ENCODE measurements around the gene EGFR.

The EGFR gene

DNA sequence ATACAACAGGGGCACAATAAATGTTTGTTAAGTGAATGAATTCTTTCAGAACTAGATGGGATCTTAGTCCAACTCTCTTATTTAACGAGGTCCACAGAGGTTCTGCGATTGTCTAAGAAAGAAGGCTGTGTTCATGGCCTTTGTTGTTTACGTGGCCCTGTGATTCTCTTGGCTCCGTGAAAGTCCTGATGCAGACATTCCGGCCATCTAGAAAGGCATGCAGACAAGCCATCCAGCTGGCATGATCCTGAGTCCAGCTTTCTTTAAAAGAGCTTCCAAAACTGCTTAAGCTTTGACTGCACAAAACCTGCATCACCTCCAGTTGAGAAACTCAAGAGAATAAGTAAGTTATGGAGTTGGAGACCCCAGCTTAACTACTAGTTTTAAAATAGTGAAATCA lies 26.0 kb downstream of the EGFR start:
- no peak overlapping the region for H3K4me3 ChIP-seq (ENCODE audit: low read length)
- H3K27ac ChIP-seq (ENCODE audit: low read length) = no peak overlapping the region
- no peaks in the 10 kb centered on the region for H3K9me3 ChIP-seq (ENCODE audit: control insufficient read depth, low read depth, low read length)
- H3K27me3 ChIP-seq (ENCODE audit: control insufficient read depth, insufficient read depth, low read length) = no peaks in the 10 kb centered on the region
- H3K4me1 ChIP-seq (ENCODE audit: control insufficient read depth, low read depth, low read length) = no peaks in the 10 kb centered on the region
- no peak overlapping the region for H3K9ac ChIP-seq (ENCODE audit: low read length)
- no peaks in the 10 kb centered on the region for H3K36me3 ChIP-seq (ENCODE audit: control insufficient read depth, low read depth, low read length)

DNA sequence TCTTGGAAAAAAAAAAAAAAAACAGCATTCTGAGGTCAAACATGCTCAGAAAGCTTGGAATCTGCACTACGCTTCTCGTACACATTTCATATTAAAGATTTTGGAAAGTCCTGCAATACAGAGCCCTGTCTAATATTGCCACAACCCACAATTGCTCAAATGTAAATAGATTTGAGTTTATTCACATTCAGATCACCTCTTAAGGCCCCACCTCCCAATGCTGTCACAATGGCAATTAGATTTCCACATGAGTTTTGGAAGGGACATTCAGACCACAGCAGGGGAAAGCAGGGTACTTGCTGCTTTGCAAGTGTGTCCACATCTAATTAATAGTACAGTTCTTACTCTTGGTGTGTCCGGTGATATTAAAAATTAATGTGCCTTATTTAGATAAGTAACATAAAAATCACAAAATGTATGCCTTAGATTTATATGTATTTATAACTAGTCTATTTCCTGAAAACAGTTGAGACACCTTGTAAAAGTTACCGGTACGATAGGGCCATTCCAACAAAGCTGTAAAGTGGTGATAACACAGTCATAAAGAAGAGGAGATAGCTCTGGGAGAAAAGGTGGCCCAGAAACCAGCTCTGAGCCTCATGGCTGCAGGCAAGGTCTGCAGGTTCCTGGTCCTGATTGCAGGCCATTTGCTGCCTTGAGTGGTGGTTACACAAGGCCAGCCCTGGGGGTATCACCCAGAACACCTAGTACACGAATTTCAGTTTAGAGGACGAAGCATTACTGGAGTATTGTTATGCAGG lies 27.9 kb downstream of the EGFR start:
- Histone ChIP-seq H3K4me1 (ENCODE audit: control insufficient read depth, low read depth, low read length) (no peaks in the 10 kb centered on the region), H3K9ac (ENCODE audit: low read length) (no peak overlapping the region), H3K9me3 (ENCODE audit: control insufficient read depth, low read depth, low read length) (no peaks in the 10 kb centered on the region), H3K27me3 (ENCODE audit: control insufficient read depth, insufficient read depth, low read length) (no peaks in the 10 kb centered on the region), H3K27ac (ENCODE audit: low read length) (no peak overlapping the region), H3K4me3 (ENCODE audit: low read length) (no peak overlapping the region), H3K36me3 (ENCODE audit: control insufficient read depth, low read depth, low read length) (no peaks in the 10 kb centered on the region)

DNA sequence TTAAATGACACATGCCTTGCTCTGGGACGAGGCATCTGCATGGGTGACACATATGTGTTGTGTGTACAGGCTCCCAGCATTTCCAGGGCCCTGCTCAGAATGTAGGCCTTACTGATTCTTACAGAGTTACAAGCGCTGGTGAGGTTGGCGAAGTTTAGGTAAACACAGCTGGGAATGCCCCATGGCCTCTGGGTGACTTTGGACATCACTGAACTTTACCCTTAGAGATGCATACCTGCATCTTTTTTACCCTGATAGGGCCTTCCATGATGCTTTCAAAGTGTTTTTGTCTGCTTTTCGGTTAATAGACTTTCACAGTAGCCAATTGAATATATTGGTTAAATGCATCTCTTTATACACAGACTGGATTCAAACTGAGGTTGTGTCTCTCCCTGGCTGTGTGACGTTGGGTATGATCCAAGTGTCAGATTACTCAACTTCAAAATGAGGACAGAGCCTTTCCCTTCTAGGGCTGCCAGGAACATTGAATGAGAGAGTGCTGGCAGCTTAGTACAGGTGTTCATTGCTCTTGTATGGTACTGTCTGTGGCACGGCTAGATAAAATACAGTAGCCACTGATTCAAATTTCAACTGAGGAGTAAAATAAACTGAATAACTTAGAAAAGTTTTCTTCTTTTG lies 29.5 kb downstream of the EGFR start:
- Histone ChIP-seq H3K27me3 (ENCODE audit: control insufficient read depth, insufficient read depth, low read length) (no peaks in the 10 kb centered on the region), H3K4me1 (ENCODE audit: control insufficient read depth, low read depth, low read length) (no peaks in the 10 kb centered on the region), H3K9ac (ENCODE audit: low read length) (no peak overlapping the region), H3K36me3 (ENCODE audit: control insufficient read depth, low read depth, low read length) (no peaks in the 10 kb centered on the region), H3K4me3 (ENCODE audit: low read length) (no peak overlapping the region), H3K27ac (ENCODE audit: low read length) (no peak overlapping the region), H3K9me3 (ENCODE audit: control insufficient read depth, low read depth, low read length) (no peaks in the 10 kb centered on the region)

DNA sequence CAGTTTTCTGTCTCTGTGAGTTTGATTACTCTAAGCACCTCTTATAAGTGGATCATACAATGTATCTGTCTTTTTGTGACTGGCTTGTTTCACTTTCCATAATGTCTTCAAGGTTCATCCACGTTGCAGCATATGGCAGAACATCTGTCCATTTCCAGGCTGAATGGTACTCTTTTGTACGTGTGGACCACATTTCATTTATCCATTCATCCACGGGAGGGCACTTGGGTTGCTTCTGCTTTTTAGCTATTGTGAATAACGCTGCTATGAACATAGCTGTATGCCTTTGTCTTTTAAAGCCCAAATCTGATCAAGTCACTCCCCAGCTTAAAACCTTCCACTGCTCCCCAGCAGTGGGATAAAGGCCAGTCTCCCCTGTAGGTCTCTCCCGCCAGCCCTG lies 31.5 kb downstream of the EGFR start:
- Histone ChIP-seq H3K9me3 (ENCODE audit: control insufficient read depth, low read depth, low read length) (no peaks in the 10 kb centered on the region), H3K4me3 (ENCODE audit: low read length) (no peak overlapping the region), H3K27me3 (ENCODE audit: control insufficient read depth, insufficient read depth, low read length) (no peaks in the 10 kb centered on the region), H3K4me1 (ENCODE audit: control insufficient read depth, low read depth, low read length) (no peaks in the 10 kb centered on the region), H3K9ac (ENCODE audit: low read length) (no peak overlapping the region), H3K36me3 (ENCODE audit: control insufficient read depth, low read depth, low read length) (no peaks in the 10 kb centered on the region), H3K27ac (ENCODE audit: low read length) (no peak overlapping the region)

- no peak overlapping the region for H3K27ac ChIP-seq (ENCODE audit: low read length)
- no peaks in the 10 kb centered on the region for H3K27me3 ChIP-seq (ENCODE audit: control insufficient read depth, insufficient read depth, low read length)
- no peaks in the 10 kb centered on the region for H3K9me3 ChIP-seq (ENCODE audit: control insufficient read depth, low read depth, low read length)
- H3K9ac ChIP-seq (ENCODE audit: low read length) = no peak overlapping the region
- no peaks in the 10 kb centered on the region for H3K4me1 ChIP-seq (ENCODE audit: control insufficient read depth, low read depth, low read length)
- H3K36me3 ChIP-seq (ENCODE audit: control insufficient read depth, low read depth, low read length) = no peaks in the 10 kb centered on the region
- no peak overlapping the region for H3K4me3 ChIP-seq (ENCODE audit: low read length)
These were observed 33.3 kb downstream of the EGFR start for GRCh38 chr7:55052081-55052480.

- no peak overlapping the region for H3K27ac ChIP-seq (ENCODE audit: low read length)
- no peak overlapping the region for H3K4me3 ChIP-seq (ENCODE audit: low read length)
- H3K4me1 ChIP-seq (ENCODE audit: control insufficient read depth, low read depth, low read length) = no peaks in the 10 kb centered on the region
- no peaks in the 10 kb centered on the region for H3K9me3 ChIP-seq (ENCODE audit: control insufficient read depth, low read depth, low read length)
- no peak overlapping the region for H3K9ac ChIP-seq (ENCODE audit: low read length)
- H3K36me3 ChIP-seq (ENCODE audit: control insufficient read depth, low read depth, low read length) = no peaks in the 10 kb centered on the region
- H3K27me3 ChIP-seq (ENCODE audit: control insufficient read depth, insufficient read depth, low read length) = no peaks in the 10 kb centered on the region
These were observed 34.1 kb downstream of the EGFR start for GRCh38 chr7:55052741-55053427.

- no peaks in the 10 kb centered on the region for H3K9me3 ChIP-seq (ENCODE audit: control insufficient read depth, low read depth, low read length)
- no peak overlapping the region for H3K4me3 ChIP-seq (ENCODE audit: low read length)
- no peak overlapping the region for H3K27ac ChIP-seq (ENCODE audit: low read length)
- no peaks in the 10 kb centered on the region for H3K36me3 ChIP-seq (ENCODE audit: control insufficient read depth, low read depth, low read length)
- H3K4me1 ChIP-seq (ENCODE audit: control insufficient read depth, low read depth, low read length) = no peaks in the 10 kb centered on the region
- no peak overlapping the region for H3K9ac ChIP-seq (ENCODE audit: low read length)
- no peaks in the 10 kb centered on the region for H3K27me3 ChIP-seq (ENCODE audit: control insufficient read depth, insufficient read depth, low read length)
These were observed 35.1 kb downstream of the EGFR start for GRCh38 chr7:55053651-55054571.

DNA sequence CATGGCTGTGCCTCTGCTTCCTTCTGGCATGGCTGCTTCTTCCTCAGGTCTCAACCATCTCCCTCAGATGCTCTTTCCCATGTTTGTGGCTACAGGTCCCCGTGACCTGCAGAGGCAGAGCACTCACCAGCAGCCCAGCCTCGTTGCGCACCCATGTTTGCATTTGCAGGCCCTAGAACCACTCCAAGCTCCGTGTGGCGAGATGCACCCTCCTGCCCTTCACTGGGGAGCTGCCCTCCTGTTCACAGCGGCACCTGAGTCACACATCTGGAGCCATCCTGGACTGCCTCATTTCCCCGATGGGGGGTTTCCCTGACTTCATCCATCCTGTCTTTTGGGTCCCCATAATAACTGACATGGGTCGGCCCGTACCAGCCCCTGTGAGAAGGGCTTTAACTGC lies 35.9 kb downstream of the EGFR start:
- no peak overlapping the region for H3K27ac ChIP-seq (ENCODE audit: low read length)
- no peaks in the 10 kb centered on the region for H3K27me3 ChIP-seq (ENCODE audit: control insufficient read depth, insufficient read depth, low read length)
- H3K36me3 ChIP-seq (ENCODE audit: control insufficient read depth, low read depth, low read length) = no peaks in the 10 kb centered on the region
- H3K9ac ChIP-seq (ENCODE audit: low read length) = no peak overlapping the region
- no peak overlapping the region for H3K4me3 ChIP-seq (ENCODE audit: low read length)
- H3K4me1 ChIP-seq (ENCODE audit: control insufficient read depth, low read depth, low read length) = no peaks in the 10 kb centered on the region
- H3K9me3 ChIP-seq (ENCODE audit: control insufficient read depth, low read depth, low read length) = no peaks in the 10 kb centered on the region

DNA sequence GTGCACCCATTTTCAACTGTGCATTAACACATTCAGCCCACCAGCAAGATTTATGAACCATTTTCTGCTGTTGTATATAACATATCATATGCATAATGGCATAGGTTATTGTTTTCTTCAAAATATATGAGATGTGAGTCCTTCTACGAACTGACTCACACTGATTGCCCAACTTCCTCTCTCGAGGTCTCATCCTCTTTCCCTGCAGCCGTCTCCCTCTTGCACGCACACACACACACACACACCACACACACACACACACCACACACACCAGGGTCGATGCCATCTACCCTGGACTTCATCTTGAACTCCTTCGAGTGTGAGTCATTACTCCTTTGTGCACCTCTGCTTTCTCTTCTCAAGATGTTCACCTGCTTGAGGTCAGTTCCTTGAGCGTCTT lies 36.7 kb downstream of the EGFR start:
- H3K36me3 ChIP-seq (ENCODE audit: control insufficient read depth, low read depth, low read length) = no peaks in the 10 kb centered on the region
- no peaks in the 10 kb centered on the region for H3K4me1 ChIP-seq (ENCODE audit: control insufficient read depth, low read depth, low read length)
- no peaks in the 10 kb centered on the region for H3K9me3 ChIP-seq (ENCODE audit: control insufficient read depth, low read depth, low read length)
- H3K27me3 ChIP-seq (ENCODE audit: control insufficient read depth, insufficient read depth, low read length) = no peaks in the 10 kb centered on the region
- no peak overlapping the region for H3K9ac ChIP-seq (ENCODE audit: low read length)
- H3K4me3 ChIP-seq (ENCODE audit: low read length) = no peak overlapping the region
- no peak overlapping the region for H3K27ac ChIP-seq (ENCODE audit: low read length)

GRCh38 chr7:55056068-55056467 lies 37.3 kb downstream of the EGFR start:
- Histone ChIP-seq H3K27ac (ENCODE audit: low read length) (no peak overlapping the region), H3K4me3 (ENCODE audit: low read length) (no peak overlapping the region), H3K9me3 (ENCODE audit: control insufficient read depth, low read depth, low read length) (no peaks in the 10 kb centered on the region), H3K36me3 (ENCODE audit: control insufficient read depth, low read depth, low read length) (no peaks in the 10 kb centered on the region), H3K9ac (ENCODE audit: low read length) (no peak overlapping the region), H3K4me1 (ENCODE audit: control insufficient read depth, low read depth, low read length) (no peaks in the 10 kb centered on the region), H3K27me3 (ENCODE audit: control insufficient read depth, insufficient read depth, low read length) (no peaks in the 10 kb centered on the region)

Data from iPS-18a (cell line).